ENCODE results near the gene LRRC59.
"Not testable (repeated sequence)": the region's sequence is repeated elsewhere in the genome, so short reads cannot be mapped to it uniquely, and the experiment has no call there.

LRRC59 gene

DNA sequence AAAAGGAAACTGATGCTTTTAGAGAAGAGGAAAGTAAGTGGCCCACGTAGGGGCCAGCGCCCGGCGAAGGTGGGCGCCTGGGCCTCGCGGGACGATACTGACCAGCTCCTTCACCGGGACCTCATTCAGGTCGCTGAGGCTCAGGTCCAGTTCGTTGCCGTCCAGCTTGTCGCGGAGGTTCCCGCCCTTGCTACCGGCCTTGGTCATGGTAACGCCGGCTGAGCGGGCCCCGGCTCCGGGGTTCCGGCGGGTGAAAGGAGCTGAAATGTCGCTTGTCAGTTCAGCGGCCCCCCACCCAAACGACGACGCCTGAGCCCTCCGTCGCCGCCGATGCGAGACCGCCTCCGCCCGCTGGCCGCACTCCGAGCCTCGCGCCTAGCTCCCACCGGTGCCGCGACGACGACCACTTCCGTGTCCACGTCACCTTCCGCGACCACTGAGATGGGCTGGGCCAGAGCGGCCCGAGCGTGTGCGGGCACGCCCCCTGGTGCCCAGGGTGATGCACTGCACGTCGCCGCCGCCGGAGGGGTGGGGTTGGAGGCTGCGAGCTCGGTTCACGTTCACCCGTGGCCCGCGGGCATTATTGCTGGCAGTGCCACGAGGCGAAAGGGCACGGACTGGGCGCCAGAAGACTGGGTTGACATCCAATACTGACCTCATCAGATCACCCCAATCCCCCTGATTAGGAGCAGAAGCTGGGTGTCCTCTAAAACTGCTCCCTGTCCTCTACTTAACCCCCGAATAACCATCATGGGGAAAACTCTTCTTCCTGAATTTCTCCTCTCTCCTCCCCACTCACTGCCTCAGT, at the start of gene LRRC59:
Gene LRRC59, minus strand, starts transcription at position 413 of the 808 bp plus-strand sequence. Its CDS starts 206 bp downstream, at position 207.
- peak; percentile 94 for DNase-seq (ENCODE audit: low spot score)

DNA sequence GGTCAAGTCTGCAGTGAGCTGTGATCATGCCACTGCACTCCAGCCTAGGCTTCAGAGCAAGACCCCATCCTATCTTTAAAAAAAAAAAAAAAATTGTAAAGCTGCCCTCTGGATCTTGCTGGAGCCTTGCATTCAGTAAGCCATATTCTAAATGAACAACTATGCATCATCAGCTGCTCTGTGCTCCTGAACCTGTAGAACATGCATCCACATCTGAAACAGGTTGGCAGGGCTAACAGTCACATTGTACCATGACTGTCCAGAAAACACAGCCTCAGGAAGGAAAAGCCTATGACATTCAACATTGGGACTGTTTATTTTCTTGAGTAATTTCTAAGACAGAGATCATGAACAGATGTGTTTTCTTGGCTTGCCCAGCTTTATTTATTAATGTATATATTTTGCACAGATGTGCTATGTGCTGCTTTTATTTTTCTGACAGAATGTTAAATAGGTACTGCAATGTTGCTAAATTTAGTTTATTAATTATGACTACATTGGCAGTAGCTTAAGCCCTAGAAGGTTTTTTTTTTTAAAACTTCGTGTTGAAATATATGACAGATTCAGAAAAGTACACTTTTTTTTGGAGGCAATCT, 48.5 kb upstream of the LRRC59 start:
- DNase-seq (ENCODE audit: low spot score): no peak

DNA sequence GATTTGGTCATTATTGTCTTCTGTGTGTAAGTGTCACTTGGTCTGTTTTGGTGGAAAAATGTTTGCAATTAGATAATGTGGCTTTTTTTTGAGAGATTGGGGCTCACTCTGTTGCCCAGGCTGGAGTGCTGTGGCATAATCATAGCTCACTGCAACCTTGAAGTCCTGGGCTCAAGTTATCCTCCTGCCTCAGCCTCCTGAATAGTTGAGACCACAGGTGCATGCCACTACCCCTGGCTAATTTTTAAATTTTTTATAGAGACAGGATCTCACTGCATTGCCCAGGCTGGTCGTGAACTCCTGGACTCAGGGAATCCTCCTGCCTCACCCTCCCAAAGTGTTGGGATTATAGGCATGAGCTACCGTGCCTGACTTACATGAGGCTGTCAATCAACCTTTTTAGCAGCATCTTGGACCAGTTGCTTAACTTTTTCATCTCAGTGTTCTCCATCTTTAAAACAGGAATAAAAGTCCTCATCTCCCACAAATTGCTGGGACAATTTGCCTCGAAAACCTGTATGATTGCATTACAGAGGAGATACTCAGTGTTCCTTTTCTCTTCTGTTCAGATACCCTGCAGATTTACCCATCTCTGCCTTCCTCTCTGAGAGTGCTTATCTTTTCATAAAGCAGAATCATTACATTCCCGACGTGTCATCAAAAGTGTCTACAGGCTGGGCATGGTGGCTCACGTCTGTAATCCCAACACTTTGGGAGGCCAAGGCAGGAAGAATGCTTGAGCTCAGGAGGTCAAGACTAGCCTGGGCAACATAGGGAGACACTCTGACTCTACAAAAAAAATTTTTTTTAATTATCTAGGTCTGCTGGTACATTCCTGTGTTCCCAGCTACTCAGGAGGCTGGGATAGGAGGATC, 47.8 kb upstream of the LRRC59 start:
- no peak for DNase-seq (ENCODE audit: low spot score)

DNA sequence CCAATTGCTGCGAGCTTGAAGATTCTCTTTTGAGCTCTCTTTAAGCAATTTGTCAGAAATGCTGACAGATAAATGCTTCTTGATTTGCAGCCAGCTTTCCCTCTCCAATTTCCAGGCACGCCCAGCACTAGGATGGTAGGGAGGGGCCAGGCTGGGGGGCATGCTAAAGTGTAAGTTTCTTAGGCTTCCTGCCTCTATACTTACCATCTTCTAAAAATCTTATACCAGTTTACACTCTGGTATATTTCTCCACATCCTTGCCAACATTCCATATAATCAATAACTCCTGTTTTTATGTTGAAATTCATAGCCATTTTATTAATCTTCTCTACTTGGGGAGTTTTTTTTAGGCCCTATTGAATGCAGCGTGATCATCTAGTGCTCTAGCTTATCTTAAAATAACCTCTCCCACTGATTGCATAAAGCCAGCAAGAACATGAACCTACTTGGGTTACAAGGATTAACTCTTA, 46.2 kb upstream of the LRRC59 start:
- no peak for DNase-seq (ENCODE audit: low spot score)

DNA sequence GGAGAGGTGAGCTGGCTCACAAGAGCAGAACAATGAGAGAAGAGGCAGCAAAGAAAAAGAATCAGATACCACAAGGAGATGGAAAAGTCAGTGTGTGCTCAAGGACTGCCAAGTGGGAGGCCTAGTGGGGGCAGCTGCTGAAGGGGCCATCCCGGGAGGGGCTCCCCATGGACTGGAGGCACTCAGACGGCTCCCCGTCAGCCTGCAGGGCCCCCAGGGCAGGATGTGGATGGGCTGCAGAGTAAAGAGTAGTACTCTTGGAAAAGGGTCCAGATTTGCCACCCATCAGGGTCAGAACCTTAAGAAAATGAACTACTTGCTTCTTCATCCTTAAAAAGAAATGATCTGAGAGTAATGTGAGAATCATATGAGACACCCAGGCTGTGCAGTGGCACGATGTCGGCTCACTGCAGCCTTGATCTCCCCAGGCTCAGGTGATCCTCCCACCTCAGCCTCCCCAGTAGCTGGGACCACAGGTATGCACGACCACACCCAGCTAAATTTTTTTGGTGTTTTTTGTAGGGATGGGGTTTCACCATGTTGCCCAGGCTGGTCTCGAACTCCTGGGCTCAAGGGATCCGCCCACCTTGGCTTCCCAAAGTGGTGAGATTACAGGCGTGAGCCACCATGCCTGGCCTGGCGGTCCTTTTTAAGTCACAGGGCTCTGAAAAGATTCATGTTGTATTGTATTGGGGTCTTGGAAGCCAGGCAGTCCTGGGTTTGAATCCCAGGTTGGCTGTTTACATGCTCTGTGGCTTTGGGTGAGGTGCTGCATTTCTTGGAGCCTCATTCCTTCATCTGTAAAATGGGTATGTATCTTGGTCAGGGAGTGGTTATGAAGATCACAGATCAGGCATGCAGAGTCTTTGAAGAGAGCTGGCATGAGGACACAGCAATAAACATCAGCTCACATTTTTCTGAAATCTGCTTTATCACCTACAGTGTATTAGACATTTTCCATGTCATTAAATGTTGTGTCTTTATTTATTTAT, 43.8 kb upstream of the LRRC59 start:
- no peak for DNase-seq (ENCODE audit: low spot score)

DNA sequence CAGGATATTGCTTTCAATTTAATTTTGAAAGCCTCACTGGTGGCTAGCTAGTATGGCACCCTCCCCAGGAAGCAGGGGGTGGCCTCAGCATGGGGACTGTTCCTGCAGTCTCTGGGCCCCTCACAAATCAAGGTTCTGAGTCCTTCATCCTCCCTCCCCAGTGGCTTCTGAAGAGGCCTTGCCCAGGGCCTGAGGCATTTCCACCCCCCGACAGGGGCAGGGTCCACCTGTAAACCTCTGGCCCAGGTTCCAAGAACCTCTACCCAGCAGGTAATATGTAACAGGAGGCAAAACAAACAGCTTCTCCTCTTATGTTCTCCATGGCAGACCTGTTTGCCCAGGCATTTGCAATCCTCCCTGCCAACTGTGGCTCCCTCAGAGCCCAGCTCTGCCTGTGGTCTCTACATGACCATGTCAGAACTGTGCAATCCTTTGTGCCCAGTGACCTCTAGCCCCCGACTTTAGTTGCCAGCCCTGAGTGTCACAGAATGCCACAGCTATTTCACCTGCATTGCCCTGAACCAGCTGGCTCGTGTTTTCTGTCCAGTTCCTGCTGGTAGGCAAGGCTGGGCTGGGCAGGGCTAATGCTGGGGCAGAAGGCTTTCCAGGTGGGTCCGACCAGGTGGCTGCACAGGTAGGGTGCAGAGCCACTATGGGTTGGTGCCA, 43.0 kb upstream of the LRRC59 start:
- DNase-seq (ENCODE audit: low spot score): no peak

DNA sequence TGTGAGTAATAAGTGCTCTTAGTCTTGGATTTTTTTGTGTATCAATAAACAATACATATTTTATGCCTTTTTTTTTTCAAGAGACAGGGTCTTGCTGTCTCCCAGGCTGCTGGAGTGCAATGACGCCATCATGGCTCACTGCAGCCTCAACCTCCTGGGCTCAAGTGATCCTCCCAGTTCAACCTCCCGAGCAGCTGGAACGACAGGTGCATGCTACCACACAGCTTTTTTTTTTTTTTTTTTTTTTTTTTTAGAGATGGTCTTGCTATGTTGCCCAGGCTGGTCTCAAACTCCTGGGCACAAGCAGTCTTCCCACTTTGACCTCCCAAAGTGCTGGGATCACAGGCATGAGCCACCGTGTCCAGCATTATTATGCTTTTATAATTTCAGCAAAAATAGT, 41.7 kb upstream of the LRRC59 start:
- DNase-seq (ENCODE audit: low spot score): no peak

DNA sequence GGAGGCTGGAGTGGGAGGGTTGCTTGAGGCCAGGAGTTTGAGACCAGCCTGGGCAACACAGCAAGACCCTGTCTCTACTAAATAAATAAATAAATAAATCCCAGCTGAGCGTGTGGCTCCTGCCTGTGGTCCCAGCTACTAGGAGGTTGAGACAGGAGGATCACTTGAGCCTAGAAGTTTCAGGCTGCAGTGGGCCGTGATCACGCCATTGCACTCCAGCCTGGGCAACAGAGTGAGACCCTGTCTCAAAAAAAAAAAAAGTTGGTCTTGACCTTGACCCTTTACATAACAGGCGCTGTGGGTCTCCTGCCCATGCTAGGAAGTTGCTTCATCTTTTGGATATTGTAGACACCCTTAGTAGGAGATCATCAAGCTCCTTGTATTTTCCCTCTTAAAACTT, 40.1 kb upstream of the LRRC59 start:
- no peak for DNase-seq (ENCODE audit: low spot score)

DNA sequence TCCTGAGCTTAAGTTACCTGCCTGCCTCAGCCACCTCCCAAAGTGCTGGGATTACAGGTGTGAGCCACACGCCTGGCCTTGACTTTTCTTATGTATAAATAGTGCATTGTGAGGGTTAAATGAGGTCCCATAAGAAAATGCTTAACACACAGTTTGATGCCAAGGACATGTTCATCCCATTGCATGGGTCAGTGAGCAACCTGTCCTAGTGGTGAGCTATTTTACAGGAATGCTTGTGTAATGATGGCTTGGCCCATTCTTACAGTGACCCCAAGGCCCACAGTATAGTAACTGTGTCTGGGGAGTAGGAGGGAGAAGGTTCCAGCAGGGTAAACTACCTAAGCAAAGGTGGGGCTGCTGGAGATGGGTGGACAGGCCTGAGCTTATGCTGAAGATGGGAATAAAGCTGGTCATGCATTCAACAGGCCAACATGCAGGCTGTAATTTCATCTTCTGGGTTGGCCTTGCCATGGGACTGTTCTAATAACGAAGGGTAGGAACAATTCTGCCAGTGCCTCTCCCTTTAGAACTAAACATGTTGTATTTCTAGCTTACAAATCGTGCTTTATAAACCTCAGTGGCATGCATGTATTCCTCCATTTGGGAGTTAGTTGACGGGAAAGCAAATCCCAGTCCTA, 34.9 kb upstream of the LRRC59 start:
- DNase-seq (ENCODE audit: low spot score): no peak

DNA sequence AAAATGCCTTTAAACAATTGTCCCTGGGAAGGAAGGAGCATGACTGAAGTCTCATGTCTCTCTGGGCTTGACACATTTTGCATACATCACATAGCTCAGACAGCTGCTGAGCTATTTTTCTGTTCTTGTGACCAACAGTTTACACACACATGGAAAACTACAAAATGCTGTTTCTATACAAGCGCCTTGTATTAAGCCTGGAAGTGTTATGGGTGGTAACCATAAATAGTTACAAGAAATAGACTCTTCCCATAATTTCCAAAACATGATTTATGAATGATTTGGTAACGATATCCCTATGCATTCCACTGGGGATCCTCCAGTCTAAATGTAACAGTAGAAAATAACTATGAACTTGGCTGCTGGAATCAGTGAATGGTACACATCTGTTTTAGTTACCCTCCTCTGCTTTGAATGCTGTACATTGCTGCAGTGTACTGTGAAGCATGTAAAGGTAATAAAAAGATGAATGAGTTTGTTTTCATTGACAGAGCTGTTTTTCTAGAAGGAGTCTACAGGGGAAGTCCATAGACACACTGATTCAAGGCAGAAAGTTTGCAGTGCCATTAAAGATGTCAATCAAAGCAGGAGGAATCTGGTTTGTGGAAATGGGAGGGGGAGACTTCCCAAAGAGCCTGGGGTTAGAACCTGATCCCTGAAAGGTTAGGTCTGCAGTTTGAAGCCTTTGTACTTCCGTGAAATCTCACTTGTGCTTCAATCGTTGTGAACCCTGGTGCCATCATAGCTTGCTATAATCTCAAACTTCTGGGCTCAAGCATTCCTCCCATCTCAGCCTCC, 33.7 kb upstream of the LRRC59 start:
- no peak for DNase-seq (ENCODE audit: low spot score)

DNA sequence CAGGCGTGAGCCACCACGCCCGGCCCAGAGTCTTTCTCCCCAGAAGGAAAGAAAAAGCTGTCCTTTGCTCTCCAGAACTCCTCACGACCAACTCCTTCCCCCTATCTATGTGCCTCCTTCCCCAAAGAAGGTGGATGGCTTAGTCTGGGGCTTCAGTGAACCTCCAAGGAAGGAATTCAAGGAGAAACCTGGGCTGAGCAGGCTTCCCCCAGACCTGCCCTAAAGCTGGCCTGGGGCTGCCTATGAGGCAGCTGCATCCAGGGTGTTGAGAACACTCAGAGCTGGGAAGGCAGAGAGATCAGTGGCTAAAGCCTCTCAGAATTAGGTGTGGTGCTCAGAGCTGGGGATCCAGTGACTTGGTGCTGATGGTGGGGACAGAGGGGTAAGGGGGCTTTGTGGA, 32.5 kb upstream of the LRRC59 start:
- no peak for DNase-seq (ENCODE audit: low spot score)

DNA sequence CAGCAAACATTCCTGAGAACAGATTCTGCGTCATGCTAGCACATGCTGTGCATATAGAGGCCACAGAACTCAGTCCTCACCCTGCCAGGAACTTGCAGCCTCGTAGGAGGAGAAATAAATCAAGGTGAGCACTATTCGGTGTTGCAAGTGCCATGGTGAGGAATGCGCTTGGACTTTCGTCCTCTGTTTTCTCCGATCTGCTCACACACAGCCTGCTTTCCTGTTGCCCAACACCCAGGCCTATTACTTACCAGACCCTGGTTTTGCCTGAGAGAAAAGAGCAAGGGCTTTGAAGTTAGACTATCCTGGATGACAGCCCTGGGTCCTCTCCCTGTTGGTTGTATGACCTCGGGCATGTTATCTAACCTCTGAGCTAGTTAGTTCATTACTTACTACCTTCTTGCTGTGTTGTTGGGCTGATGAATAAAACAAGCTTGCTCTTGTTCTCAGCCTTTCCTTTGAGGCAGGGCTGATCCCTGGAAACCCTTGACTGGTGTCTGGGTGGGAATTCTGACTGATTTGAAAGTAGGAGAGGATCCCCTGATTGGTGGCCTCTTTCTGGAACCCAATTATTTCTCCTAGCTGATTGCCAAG, 31.6 kb upstream of the LRRC59 start:
- no peak for DNase-seq (ENCODE audit: low spot score)

DNA sequence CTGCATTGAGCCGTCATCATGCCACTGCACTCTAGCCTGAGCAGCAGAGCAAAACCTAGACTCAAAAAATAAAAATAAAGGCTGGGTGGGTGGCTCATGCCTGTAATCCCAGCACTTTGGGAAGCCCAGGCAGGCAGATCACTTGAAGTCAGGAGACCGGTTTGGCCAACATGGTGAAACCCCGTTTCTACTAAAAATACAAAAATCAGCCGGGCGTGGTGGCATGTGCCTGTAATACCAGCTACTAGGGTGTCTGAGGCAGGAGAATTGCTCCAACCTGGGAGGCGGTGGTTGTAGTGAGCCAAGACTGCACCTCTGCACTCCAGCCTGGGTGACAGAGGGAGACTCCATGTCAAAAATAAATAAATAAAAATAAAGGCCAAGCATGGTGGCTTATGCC, 30.8 kb upstream of the LRRC59 start:
- DNase-seq (ENCODE audit: low spot score): not testable (repeated sequence)

DNA sequence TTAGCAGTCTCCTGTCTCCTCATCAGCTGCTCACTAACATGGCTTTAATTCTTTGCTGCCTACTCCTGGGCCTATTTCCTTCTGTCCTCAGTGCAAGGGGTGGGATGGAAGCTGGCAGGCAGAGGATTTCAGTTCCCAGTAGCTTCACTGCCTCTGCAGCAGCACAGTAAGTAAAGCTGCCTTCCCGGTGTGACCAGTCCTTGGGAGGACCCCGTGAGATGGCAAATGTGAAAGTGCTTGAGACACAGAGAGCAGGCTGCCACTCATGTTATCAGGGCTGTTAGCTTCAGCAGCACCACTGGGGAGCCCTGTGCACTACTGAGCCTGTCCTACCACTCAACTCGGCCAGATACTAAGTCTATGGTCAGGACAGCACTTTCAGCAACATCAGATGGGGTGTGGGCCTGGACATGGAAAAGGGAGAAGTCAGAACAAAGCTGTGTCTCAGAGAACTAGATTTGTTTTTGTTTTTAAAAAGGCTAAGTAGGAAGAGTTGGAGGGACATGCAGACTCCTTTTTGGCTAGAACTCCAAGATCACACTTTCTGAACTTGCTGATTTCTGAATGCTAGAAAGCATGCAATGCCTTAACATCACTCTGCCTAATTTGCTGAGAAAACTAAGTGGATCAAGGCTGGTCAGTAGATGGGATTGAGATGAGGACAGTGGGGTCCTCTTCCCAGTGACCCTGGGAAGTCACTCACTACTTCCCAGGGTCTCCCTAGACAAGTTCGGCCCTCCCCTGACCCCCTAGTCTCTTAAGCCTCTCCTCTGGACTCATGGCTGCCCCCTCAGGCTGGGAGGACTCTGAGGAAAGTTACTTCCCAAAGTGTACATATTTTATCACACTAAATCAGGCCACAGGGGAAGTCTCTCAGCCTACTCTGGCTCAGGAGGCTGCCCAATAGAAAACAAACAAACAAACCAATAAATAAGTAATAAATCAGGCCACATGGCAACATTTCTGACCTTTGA, 29.8 kb upstream of the LRRC59 start:
- DNase-seq (ENCODE audit: low spot score): peak; percentile 46

DNA sequence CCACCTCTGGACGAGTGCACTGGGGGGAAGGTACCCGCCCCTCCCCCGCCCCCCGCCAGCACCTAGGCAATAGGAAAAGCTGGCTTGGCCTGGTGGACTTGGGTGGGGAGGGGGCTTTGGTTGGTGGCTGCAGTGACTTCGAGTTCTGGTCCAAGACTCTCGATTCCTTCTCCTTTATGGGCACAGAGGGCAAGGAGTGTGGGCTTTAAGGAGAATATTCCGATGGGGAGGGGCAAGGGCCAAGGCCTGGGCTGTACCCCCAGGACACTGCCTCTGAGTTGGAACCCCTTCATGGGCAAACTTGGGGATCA, 29.1 kb upstream of the LRRC59 start:
- DNase-seq (ENCODE audit: low spot score): no peak

DNA sequence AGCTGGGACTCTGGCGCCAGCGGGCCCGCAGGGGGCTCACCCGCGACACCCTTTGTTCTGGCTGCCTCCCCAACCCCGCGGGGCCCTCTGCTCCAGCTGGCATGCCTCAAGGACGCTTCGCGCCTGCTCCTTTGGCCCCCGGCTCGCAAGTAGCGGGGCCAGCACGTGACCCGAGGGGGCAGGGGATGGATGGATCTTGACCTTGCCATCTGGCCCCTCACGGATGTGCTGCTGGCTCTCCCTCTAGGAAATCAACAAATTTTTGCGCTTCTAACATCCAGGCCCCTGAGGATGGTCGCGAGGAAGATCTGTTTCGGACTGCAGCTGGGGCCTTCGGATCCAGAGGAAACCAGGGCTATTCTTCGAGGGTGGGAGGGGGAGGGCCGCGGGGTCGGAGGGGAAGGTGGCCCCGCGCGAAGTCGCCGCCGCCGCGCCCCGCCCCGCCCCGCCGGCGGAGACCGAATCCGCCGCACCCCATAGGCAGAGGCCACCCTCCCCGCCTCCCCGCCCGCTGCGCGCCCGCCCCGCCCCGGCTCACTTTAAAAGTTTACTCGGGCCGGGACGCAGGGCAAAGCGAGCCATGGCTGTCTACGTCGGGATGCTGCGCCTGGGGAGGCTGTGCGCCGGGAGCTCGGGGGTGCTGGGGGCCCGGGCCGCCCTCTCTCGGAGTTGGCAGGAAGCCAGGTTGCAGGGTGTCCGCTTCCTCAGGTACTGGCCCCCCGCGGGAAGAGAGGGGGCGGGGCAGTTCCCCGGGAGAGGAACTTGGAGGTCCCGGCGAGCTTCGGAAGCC, 28.6 kb upstream of the LRRC59 start, which contains the start of gene ACSF2:
Gene ACSF2, plus strand, starts transcription at position 537 of the 790 bp plus-strand sequence. Its CDS starts 44 bp downstream, at position 581.
- DNase-seq (ENCODE audit: low spot score): peak; percentile 68

Data from activated CD4-positive, alpha-beta T cell treated with anti-CD3 and anti-CD28 coated beads, Interleukin-2, Interleukin-4, amounts not matched to agents 100 ng/mL and 50 ng/mL, durations not matched to agents 16 hours and 8 hours (primary cell).